Loucy (cell line): Measurements from ENCODE around the gene DNM3.

Experiments used
- H2AFZ ChIP-seq: fragments of 200-600 bp; sonication (generic); 2 replicates; pipeline ENCODE4 v1.6.0; 2016; ENCODE audit warnings: antibody characterized with exemption, mild to moderate bottlenecking, low read length, moderate library complexity
- H3F3A ChIP-seq: fragments of 200-600 bp; 2 replicates; pipeline ENCODE4 v1.6.0; 2016; ENCODE audit warnings: antibody characterized with exemption, low read depth, mild to moderate bottlenecking
- H3K27me3 ChIP-seq: fragments of 200-600 bp; sonication (generic); 2 replicates; pipeline ENCODE4 v1.6.1; 2014; ENCODE audit warnings: low read length, mild to moderate bottlenecking; ENCODE audit not compliant: insufficient read depth, poor library complexity, severe bottlenecking
- H3K36me3 ChIP-seq: fragments of 200-600 bp; sonication (generic); 2 replicates; pipeline ENCODE4 v1.6.1; 2016; ENCODE audit warnings: low read length; ENCODE audit not compliant: insufficient read depth
- H3K4me1 ChIP-seq: fragments of 200-600 bp; sonication (generic); 2 replicates; pipeline ENCODE4 v1.5.1; 2014; ENCODE audit warnings: low read length, mild to moderate bottlenecking; ENCODE audit not compliant: insufficient read depth, poor library complexity, severe bottlenecking
- H3K4me2 ChIP-seq: fragments of 200-600 bp; sonication (generic); 2 replicates; pipeline ENCODE4 v1.6.0; 2014; ENCODE audit warnings: antibody characterized with exemption, low read length, low read depth, mild to moderate bottlenecking; ENCODE audit not compliant: poor library complexity, severe bottlenecking
- H3K4me3 ChIP-seq: fragments of 200-600 bp; sonication (generic); 2 replicates; pipeline ENCODE4 v1.5.1; 2014; ENCODE audit warnings: low read length, mild to moderate bottlenecking, mixed read lengths; ENCODE audit not compliant: poor library complexity, severe bottlenecking
- H3K79me2 ChIP-seq: fragments of 200-600 bp; sonication (generic); 2 replicates; pipeline ENCODE4 v1.6.1; 2014; ENCODE audit warnings: low read length; ENCODE audit not compliant: insufficient read depth
- H3K9ac ChIP-seq: fragments of 200-600 bp; sonication (generic); 2 replicates; pipeline ENCODE4 v1.6.0; 2014; ENCODE audit warnings: mild to moderate bottlenecking, low read depth, low read length, moderate library complexity; ENCODE audit not compliant: poor library complexity, severe bottlenecking
- H3K9me2 ChIP-seq: fragments of 200-600 bp; sonication (generic); replicated peaks from 2 replicates; pipeline ENCODE4 v1.6.1; 2016; ENCODE audit warnings: low read depth, low read length, mixed read lengths
- H3K9me3 ChIP-seq: fragments of 200-600 bp; sonication (generic); 2 replicates; pipeline ENCODE4 v1.6.1; 2014; ENCODE audit warnings: mild to moderate bottlenecking, antibody characterized with exemption, low read length, low read depth; ENCODE audit not compliant: insufficient read depth
- H4K20me1 ChIP-seq: fragments of 200-600 bp; sonication (generic); 2 replicates; pipeline ENCODE4 v1.6.0; 2014; ENCODE audit warnings: antibody characterized with exemption, low read length, mild to moderate bottlenecking; ENCODE audit not compliant: insufficient read depth, poor library complexity, severe bottlenecking
- EZH2phosphoT487 ChIP-seq: fragments of 200-600 bp; IDR thresholded peaks from 2 replicates; pipeline ENCODE4 v1.6.1; 2018; ENCODE audit warnings: antibody characterized with exemption, mild to moderate bottlenecking, moderate library complexity, borderline replicate concordance
- TF ChIP-seq, protein P1 (sequence below): fragments of 200-600 bp; sonication (generic); conservative IDR thresholded peaks from 2 replicates; pipeline ENCODE4 v1.5.1; 2014; ENCODE audit warnings: mild to moderate bottlenecking, antibody characterized with exemption, low read length

Gene DNM3

DNA sequence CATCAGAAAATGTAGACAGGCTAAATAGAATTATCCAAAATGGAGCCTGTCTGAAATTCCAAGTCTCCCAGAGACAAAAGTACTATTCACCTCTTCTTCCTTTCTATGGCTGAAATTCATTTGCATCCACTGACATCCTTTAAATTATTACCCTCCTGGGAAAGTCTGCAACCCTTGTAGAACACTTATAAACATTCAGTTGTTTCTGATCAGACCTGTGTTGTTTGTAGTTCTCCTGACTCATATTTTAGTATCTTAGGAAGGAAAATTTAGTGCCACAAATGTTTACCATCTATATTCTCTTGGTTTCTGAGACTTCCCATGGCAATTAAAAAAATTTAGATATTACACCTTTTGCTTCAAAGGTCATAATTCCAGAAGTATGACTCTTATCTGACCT, 509.6 kb downstream of the DNM3 start:
- no peak overlapping the region for H3K4me2 ChIP-seq
- H3K9me2 ChIP-seq: no peaks in the 10 kb centered on the region
- no peaks in the 10 kb centered on the region for H3K36me3 ChIP-seq
- H3K9ac ChIP-seq: no peak overlapping the region
- TF ChIP-seq EZH2phosphoT487: no peak
- TF ChIP-seq, protein P1, sequence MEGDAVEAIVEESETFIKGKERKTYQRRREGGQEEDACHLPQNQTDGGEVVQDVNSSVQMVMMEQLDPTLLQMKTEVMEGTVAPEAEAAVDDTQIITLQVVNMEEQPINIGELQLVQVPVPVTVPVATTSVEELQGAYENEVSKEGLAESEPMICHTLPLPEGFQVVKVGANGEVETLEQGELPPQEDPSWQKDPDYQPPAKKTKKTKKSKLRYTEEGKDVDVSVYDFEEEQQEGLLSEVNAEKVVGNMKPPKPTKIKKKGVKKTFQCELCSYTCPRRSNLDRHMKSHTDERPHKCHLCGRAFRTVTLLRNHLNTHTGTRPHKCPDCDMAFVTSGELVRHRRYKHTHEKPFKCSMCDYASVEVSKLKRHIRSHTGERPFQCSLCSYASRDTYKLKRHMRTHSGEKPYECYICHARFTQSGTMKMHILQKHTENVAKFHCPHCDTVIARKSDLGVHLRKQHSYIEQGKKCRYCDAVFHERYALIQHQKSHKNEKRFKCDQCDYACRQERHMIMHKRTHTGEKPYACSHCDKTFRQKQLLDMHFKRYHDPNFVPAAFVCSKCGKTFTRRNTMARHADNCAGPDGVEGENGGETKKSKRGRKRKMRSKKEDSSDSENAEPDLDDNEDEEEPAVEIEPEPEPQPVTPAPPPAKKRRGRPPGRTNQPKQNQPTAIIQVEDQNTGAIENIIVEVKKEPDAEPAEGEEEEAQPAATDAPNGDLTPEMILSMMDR: no peak
- H3K9me3 ChIP-seq: peaks cover 7% of the 10 kb centered on the region
- H3F3A ChIP-seq: no peaks in the 10 kb centered on the region
- H3K79me2 ChIP-seq: no peaks in the 10 kb centered on the region
- H4K20me1 ChIP-seq: no peaks in the 10 kb centered on the region
- H3K27me3 ChIP-seq: no peaks in the 10 kb centered on the region
- no peak overlapping the region for H2AFZ ChIP-seq
- no peak overlapping the region for H3K4me3 ChIP-seq
- H3K4me1 ChIP-seq: peaks cover 14% of the 10 kb centered on the region

- Histone ChIP-seq H3K4me3 (no peak overlapping the region), H3K4me1 (peaks cover 19% of the 10 kb centered on the region), H3K36me3 (no peaks in the 10 kb centered on the region), H3F3A (no peaks in the 10 kb centered on the region), H3K27me3 (no peaks in the 10 kb centered on the region), H3K79me2 (no peaks in the 10 kb centered on the region), H2AFZ (no peak overlapping the region), H3K9me2 (no peaks in the 10 kb centered on the region), H3K9ac (no peak overlapping the region), H3K9me3 (peaks cover 7% of the 10 kb centered on the region), H3K4me2 (no peak overlapping the region), H4K20me1 (no peaks in the 10 kb centered on the region)
- no peak for TF ChIP-seq EZH2phosphoT487
- TF ChIP-seq, protein P1: no peak
Measured at GRCh38 chr1:172351346-172351745, 510.0 kb downstream of the DNM3 start.

GRCh38 chr1:172351754-172352161, 510.5 kb downstream of the DNM3 start:
- H3K9me2 ChIP-seq: no peaks in the 10 kb centered on the region
- H3K9me3 ChIP-seq: peaks cover 7% of the 10 kb centered on the region
- no peak for TF ChIP-seq EZH2phosphoT487
- TF ChIP-seq, protein P1: no peak
- no peak overlapping the region for H3K9ac ChIP-seq
- peaks cover 23% of the 10 kb centered on the region for H3K4me1 ChIP-seq
- no peaks in the 10 kb centered on the region for H3K79me2 ChIP-seq
- no peaks in the 10 kb centered on the region for H3F3A ChIP-seq
- no peaks in the 10 kb centered on the region for H3K36me3 ChIP-seq
- no peak overlapping the region for H2AFZ ChIP-seq
- H3K27me3 ChIP-seq: no peaks in the 10 kb centered on the region
- no peak overlapping the region for H3K4me3 ChIP-seq
- H4K20me1 ChIP-seq: no peaks in the 10 kb centered on the region
- no peak overlapping the region for H3K4me2 ChIP-seq
